ENCODE data around the gene UGGT2.

UGGT2 gene, protein sequence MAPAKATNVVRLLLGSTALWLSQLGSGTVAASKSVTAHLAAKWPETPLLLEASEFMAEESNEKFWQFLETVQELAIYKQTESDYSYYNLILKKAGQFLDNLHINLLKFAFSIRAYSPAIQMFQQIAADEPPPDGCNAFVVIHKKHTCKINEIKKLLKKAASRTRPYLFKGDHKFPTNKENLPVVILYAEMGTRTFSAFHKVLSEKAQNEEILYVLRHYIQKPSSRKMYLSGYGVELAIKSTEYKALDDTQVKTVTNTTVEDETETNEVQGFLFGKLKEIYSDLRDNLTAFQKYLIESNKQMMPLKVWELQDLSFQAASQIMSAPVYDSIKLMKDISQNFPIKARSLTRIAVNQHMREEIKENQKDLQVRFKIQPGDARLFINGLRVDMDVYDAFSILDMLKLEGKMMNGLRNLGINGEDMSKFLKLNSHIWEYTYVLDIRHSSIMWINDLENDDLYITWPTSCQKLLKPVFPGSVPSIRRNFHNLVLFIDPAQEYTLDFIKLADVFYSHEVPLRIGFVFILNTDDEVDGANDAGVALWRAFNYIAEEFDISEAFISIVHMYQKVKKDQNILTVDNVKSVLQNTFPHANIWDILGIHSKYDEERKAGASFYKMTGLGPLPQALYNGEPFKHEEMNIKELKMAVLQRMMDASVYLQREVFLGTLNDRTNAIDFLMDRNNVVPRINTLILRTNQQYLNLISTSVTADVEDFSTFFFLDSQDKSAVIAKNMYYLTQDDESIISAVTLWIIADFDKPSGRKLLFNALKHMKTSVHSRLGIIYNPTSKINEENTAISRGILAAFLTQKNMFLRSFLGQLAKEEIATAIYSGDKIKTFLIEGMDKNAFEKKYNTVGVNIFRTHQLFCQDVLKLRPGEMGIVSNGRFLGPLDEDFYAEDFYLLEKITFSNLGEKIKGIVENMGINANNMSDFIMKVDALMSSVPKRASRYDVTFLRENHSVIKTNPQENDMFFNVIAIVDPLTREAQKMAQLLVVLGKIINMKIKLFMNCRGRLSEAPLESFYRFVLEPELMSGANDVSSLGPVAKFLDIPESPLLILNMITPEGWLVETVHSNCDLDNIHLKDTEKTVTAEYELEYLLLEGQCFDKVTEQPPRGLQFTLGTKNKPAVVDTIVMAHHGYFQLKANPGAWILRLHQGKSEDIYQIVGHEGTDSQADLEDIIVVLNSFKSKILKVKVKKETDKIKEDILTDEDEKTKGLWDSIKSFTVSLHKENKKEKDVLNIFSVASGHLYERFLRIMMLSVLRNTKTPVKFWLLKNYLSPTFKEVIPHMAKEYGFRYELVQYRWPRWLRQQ (N-terminal part only)

DNA sequence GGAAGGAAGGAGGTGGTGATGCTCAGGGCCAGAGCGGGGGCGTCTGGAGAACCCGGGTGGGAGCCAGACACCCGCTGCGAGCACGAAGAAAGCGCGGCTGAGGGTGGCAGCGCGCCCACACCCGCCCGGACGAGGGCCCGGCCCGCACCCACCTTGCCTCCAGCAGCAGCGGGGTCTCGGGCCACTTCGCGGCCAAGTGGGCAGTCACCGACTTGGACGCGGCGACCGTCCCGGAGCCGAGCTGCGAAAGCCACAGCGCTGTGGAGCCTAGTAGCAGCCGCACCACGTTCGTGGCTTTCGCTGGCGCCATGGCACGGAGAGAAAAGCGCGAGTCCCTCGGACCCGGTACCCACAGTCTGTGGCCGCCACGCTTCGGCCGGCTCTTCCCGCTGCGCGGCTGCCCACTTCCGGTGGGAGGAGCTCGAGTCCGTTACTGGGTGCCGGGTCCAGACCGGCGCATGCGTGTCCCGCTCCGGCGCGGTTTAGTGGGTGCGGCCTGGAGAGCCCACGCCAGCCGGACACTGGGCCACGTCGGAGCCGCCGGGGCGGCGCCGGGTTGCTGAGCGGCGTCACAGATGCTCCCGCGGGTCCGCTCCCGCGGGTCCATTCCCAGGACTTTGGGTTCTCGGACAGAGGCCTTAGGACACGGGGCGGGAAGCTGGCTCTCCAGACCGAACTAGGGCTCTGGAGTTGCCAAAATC, at the start of gene UGGT2:
UGGT2 (minus strand) TSS at position 399 of the 701 bp plus-strand sequence; CDS start at position 310, 89 bp downstream.
- no peak for DNase-seq (ENCODE audit: low read depth)

GRCh38 chr13:96100457-96101220, 47.4 kb upstream of the UGGT2 start:
- DNase-seq (ENCODE audit: low read depth) = no peak

DNA sequence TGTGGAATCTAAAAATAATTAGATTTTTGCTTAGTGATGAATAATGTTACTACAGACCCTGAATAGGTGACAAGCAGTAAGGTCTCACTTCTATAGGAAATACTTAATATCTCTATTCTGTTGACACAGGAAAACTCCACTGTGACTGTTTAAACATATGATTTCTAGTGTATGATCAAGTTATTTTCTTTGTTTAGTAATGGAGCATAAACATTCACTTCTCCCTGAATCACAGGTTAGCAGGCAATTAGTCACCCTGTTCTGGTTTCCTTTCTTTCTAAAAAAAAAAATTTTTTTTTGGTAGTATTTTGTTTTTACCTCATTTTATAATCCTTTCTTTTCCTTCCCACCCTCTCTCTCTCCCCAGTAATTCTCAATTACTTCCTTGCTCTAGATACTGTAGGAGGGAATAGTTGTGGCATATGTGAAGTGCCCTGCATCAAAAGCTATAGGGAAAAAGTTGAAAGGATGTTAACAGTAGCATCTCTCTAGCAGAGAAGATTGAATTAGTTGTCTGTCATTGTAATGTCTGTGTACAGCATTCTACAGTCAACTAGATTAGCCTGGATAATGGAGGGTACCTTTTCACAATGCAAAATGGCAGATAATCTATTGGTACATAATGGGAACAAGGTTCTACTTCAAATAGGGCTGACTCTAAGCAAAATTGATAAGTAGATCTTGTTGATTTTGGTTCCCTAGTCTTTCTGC, 40.2 kb upstream of the UGGT2 start:
- no peak for DNase-seq (ENCODE audit: low read depth)

GRCh38 chr13:96091164-96092117, 38.2 kb upstream of the UGGT2 start:
- no peak for DNase-seq (ENCODE audit: low read depth)

DNA sequence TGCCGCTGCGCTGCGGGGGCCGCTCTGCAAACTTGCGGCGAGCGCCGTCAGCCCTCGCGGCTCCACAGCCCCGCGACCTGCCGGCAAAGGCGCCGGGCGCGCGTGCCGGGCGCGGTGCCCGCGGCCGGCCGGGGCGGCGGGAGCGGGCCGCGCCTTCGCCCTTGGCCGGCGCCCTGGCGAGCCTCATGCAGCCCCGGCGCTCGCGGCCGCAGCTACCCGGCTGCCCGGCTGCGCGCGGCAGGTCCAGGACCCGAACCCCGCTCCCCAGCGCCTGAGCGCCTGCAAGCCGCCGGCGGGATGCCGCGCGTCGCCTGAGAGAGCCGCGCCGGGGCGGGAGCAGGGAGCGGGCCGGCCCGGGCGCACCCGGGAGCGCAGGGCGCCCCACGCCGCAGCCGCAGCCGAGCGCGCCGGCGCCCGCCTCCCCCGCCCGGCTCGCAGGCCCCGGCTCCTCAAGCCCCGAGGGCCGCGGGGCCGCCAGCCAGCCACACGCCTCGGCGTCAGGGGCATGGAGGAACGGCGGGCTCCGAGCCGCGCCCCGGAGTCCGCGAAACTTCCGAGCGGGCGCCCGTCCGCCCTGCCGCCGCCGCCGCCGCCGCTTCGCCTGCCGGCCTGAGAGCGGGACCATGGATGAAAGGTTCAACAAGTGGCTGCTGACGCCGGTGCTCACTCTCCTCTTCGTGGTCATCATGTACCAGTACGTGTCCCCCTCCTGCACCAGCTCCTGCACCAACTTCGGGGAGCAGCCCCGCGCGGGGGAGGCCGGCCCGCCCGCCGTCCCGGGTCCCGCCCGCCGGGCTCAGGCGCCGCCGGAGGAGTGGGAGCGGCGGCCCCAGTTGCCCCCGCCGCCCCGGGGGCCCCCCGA, 37.3 kb upstream of the UGGT2 start:
- no peak for DNase-seq (ENCODE audit: low read depth)

DNA sequence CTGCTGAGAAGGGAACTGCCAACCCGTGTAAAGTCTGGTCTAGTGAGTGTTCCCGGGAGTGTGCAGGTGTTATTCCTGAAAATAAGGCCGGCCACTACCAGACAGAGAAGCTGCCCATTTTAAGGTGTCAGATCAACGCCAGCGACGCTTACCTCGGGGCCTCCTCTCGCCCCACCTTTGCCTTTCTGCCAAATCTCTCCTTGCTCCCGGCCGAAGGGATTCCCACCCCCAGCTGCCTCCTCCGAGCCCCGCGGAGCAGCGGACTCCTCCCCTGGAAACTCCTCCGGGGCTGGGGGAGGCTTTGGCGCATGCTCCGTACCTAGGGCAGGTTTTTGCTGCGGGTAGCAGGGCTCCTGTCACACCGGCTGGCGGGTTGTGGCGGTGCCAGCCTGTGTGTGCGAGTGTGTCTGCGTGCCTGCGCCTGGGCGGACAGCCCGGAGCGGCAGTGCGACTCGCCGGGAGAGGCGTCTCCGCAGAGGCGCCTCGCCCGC, 36.6 kb upstream of the UGGT2 start, which contains the start of gene HS6ST3:
HS6ST3 (plus strand) TSS at position 359 of the 491 bp plus-strand sequence.
- DNase-seq (ENCODE audit: low read depth) = no peak

DNA sequence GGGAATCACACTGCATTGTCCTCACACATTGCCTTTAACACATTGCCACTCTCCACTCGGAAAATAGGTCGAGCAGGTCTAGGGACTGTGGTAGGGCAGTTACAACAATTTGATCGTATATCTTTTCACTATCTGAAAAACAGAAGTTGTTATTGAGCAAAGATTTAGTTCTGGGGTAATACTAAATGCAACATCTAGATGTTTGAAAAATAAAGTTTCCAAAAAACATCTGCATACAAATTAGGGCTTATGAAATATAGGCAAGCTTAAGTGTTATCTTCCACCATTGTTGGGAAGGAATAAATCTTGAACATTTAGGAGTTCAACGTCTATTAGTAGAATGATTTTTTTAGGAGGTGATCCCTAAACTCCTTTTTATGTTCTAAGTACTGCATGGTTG, 35.9 kb upstream of the UGGT2 start:
- no peak for DNase-seq (ENCODE audit: low read depth)

DNA sequence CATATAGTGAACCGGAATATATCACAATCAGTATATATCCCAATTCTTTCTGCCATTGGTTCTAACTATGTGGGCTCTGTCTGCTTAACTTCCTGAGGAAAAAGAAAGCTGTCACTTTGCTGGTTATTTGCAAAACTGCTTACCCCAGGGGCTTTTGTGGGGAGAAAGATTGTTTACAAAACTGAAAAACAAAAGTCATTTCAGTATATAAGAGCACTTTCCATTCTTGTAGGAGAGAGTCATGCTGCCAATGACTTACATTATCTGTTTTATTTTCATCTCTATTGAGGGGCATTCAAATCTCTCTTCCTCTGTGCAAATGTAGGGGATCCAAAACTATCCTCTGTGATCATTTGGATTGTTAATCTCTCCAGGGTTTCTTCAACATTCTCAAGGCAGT, 33.5 kb upstream of the UGGT2 start:
- DNase-seq (ENCODE audit: low read depth) = no peak

GRCh38 chr13:96082640-96083039, 29.4 kb upstream of the UGGT2 start:
- DNase-seq (ENCODE audit: low read depth) = no peak

DNA sequence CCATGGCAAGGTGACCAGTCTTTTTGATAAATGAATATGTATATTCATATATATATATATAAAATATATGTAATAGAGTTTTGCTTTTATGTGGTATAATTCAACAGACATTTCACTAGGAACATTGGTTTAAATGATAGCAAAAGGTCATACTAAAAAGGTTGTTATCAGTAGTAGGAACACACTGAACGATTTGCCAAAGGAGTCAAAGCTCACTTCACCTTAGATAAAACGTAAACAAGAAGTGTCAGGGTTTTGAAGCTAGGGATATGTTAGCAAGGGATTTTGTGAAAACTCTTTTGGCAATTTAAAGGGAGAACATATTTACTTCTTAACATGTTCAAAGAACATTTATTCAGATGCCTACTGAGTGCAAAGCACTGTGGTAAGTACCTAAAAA, 28.7 kb upstream of the UGGT2 start:
- no peak for DNase-seq (ENCODE audit: low read depth)

DNA sequence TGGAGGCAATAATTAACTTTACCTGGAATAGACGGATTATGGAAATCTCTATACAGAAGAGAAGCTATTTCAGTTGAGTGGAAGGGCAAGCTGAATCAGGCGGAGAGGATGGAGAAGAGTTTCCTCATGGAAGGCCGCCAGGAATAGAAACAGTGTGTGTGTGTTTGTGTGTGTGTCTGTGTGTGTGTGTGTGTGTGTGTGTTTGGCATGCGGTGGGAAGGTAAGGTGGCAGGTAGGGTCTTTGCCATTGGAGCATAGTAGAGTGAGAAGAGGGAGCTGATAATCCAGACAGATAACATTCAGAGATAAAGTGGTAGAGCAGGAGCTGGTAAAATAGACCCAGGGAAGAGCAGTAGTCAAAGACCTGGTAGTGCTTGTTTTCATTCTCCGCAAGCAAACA, 27.5 kb upstream of the UGGT2 start:
- no peak for DNase-seq (ENCODE audit: low read depth)

- no peak for DNase-seq (ENCODE audit: low read depth)
Observed at GRCh38 chr13:96075953-96076543, 22.8 kb upstream of the UGGT2 start.

DNA sequence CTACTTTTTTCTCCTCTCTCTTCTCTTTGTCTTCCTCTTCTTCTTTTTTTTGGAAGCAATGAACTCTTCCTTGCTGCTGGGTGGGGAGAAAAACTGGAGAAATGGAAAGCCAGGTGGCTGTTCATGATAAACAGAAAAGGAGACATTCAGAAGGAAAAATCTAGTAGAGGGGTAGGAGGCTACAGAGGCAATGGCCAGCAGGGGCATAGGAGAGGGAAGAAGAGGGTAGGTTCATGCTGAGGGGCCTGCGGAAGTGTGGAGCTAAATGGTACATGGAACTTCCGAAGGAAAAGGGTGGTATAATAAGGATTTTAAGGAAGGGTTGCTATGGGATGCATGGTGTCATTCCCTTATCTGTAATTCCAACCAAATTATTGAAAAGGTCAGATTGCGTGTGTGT, 19.2 kb upstream of the UGGT2 start:
- no peak for DNase-seq (ENCODE audit: low read depth)

GRCh38 chr13:96071504-96071903, 18.3 kb upstream of the UGGT2 start:
- DNase-seq (ENCODE audit: low read depth) = no peak

DNA sequence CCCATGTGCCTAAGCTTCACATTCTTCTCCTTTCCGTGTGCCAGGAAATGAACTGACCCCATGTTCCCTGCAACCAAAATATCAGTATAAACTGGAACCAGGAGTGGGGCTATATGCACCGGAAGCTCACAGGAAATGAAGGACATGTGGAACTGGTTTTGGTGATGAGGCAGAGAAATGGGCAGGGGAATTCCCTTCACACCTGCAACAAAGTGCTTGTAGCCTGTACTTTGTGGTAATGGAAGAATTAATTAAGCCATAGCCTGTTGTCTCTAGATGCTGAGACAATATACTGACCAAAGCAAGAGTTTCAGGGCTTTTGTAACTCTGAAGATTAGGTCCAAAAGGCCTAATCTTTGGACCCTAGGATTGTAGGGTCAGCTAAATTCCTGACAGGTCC, 15.5 kb upstream of the UGGT2 start:
- DNase-seq (ENCODE audit: low read depth) = no peak

DNA sequence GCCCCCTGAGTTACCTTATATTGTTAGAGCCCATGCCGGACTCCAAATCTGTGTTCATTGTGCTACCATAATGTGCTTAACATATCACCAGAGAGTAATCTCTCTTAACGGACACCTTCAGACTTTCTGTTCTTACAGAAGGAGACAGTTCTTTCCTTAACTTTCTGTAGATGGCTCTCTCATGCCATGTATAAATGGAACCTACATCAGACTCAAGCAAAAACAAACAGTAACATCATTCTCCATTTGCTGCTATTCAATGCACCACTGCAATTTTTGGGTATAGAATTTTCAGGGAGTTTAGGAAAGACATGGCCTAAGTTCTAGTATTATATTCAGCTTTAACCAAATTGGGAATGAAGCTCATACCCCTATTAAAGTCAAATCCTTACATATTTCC, 12.6 kb upstream of the UGGT2 start:
- DNase-seq (ENCODE audit: low read depth) = no peak

DNA sequence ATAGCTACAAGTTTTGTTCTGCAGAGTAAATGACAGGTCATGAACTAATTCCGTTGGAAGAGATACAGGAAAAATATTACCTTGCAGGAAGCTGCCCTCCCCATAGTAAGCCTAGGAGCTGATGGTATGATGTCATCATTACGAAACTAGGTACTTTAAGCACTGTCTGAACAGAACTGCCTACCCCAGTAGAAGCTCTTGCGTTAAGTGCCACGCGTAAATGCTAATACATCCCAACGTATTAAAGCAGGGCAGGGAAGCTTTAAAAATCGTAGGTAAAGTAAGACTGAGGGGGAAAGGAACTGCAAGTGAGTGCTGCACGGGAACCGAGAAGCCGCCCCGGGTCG, 572 bp downstream of the UGGT2 start:
- DNase-seq (ENCODE audit: low read depth) = no peak

Data from activated gamma-delta T cell treated with anti-CD3 and anti-CD28 coated beads, Interleukin-2, amount 50 U/mL, for 16 hours (primary cell).